GM12891 (cell line): ENCODE data around the gene IFIT3.

Source experiments
- PAX5 ChIP-seq: IDR thresholded peaks from 2 replicates; pipeline ENCODE4 v1.6.1; 2011; ENCODE audit warnings: low read length, moderate library complexity, mild to moderate bottlenecking; ENCODE audit not compliant: insufficient read depth, severe bottlenecking
- POLR2A ChIP-seq: IDR thresholded peaks from 2 replicates; pipeline ENCODE4 v1.6.1; 2011; ENCODE audit warnings: low read depth, low read length, control low read depth
- POLR2AphosphoS5 ChIP-seq: IDR thresholded peaks from 2 replicates; pipeline ENCODE4 v1.6.1; 2011; ENCODE audit warnings: low read depth, low read length, control low read depth
- SPI1 ChIP-seq: IDR thresholded peaks from 2 replicates; pipeline ENCODE4 v1.6.1; 2011; ENCODE audit warnings: low read depth, low read length, control low read depth
- TAF1 ChIP-seq: IDR thresholded peaks from 2 replicates; pipeline ENCODE4 v1.6.1; 2011; ENCODE audit warnings: low read depth, low read length, control low read depth

DNA sequence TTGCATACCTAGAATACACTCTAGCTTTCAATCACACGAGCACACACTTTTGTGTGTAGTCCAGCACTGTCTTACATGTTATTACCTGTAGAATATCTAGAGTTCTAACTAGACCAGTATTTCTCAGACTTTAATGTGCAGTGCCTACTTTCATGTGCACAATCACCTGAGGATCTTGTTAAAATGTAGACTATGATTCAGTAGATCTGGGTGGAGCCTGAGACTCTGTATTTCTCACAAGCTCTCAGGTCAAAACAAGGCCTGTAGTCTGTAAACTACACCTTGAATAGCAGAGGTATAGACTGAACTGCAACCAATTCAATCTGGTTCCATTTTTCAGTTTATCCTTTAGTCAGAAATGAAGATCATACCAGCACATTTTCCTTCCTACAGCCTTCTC, 14.8 kb upstream of the IFIT3 start:
- TF ChIP-seq POLR2A (no peak), POLR2AphosphoS5 (no peak), PAX5 (no peak), TAF1 (no peak), SPI1 (no peak)
